OCI-LY3 (cell line): Measurements from ENCODE around the gene SYS1.

Experiments used
- H2AFZ ChIP-seq: fragments of 200-600, 300-600 bp; shearing (Covaris generic); 2 replicates; pipeline ENCODE4 v1.6.0; 2014; ENCODE audit warnings: antibody characterized with exemption, low read depth, low read length
- H3K27ac ChIP-seq: fragments of 200-600, 300-600 bp; sonication (generic); 2 replicates; pipeline ENCODE4 v1.5.1; 2014; ENCODE audit warnings: mild to moderate bottlenecking, low read length, moderate library complexity, mixed read lengths
- H3K27me3 ChIP-seq: fragments of 200-600, 300-600 bp; sonication (generic); 2 replicates; pipeline ENCODE4 v1.6.1; 2014; ENCODE audit warnings: low read depth, low read length, mixed read lengths
- H3K36me3 ChIP-seq: fragments of 200-600, 300-600 bp; sonication (generic); replicated peaks from 2 replicates; pipeline ENCODE3; 2014; ENCODE audit warnings: low read depth, low read length, mixed read lengths
- H3K4me1 ChIP-seq: fragments of 300-600, 200-600 bp; sonication (generic); 2 replicates; pipeline ENCODE4 v1.6.1; 2014; ENCODE audit warnings: low read length, mixed read lengths
- H3K4me2 ChIP-seq: fragments of 200-600, 300-600 bp; sonication (generic); 2 replicates; pipeline ENCODE4 v1.6.1; 2014; ENCODE audit warnings: low read length, mixed read lengths
- H3K4me3 ChIP-seq: fragments of 300-600, 200-600 bp; sonication (generic); 2 replicates; pipeline ENCODE4 v1.5.1; 2014; ENCODE audit warnings: antibody characterized with exemption, mild to moderate bottlenecking, low read length, moderate library complexity
- H3K79me2 ChIP-seq: fragments of 300-600, 200-600 bp; shearing (Covaris generic); 2 replicates; pipeline ENCODE4 v1.6.1; 2014; ENCODE audit warnings: mild to moderate bottlenecking, low read length, mixed read lengths
- H3K9ac ChIP-seq: fragments of 300-600, 200-600 bp; shearing (Covaris generic); 2 replicates; pipeline ENCODE4 v1.6.0; 2014; ENCODE audit warnings: mild to moderate bottlenecking, low read length, moderate library complexity
- H3K9me3 ChIP-seq: fragments of 200-600, 300-600 bp; shearing (Covaris generic); 2 replicates; pipeline ENCODE4 v1.6.1; 2014; ENCODE audit warnings: low read length, mixed read lengths; ENCODE audit not compliant: insufficient read depth
- H4K20me1 ChIP-seq: fragments of 200-600, 300-600 bp; sonication (generic); 2 replicates; pipeline ENCODE4 v1.6.1; 2016; ENCODE audit warnings: low read length, mixed read lengths; ENCODE audit not compliant: insufficient read depth
- EZH2phosphoT487 ChIP-seq: fragments of 200-600 bp; shearing (Covaris generic); IDR thresholded peaks from 2 replicates; pipeline ENCODE4 v1.6.1; 2018; ENCODE audit warnings: antibody characterized with exemption, mixed run types, low read depth
- TF ChIP-seq, protein P1 (sequence below): fragments of 200-600, 300-600 bp; sonication (generic); IDR thresholded peaks from 2 replicates; pipeline ENCODE4 v1.5.1; 2014; ENCODE audit warnings: antibody characterized with exemption, low read length, low read depth

Gene SYS1

GRCh38 chr20:45399018-45399417 lies 36.1 kb downstream of the SYS1 start:
- Histone ChIP-seq H3K4me1 (no peaks in the 10 kb centered on the region), H3K4me3 (no peak overlapping the region), H3K9ac (no peak overlapping the region), H3K36me3 (peaks cover 12% of the 10 kb centered on the region), H2AFZ (no peak overlapping the region), H3K27me3 (no peaks in the 10 kb centered on the region), H4K20me1 (no peaks in the 10 kb centered on the region), H3K27ac (no peak overlapping the region), H3K9me3 (peaks cover 23% of the 10 kb centered on the region), H3K4me2 (no peak overlapping the region), H3K79me2 (no peaks in the 10 kb centered on the region)
- TF ChIP-seq, protein P1, sequence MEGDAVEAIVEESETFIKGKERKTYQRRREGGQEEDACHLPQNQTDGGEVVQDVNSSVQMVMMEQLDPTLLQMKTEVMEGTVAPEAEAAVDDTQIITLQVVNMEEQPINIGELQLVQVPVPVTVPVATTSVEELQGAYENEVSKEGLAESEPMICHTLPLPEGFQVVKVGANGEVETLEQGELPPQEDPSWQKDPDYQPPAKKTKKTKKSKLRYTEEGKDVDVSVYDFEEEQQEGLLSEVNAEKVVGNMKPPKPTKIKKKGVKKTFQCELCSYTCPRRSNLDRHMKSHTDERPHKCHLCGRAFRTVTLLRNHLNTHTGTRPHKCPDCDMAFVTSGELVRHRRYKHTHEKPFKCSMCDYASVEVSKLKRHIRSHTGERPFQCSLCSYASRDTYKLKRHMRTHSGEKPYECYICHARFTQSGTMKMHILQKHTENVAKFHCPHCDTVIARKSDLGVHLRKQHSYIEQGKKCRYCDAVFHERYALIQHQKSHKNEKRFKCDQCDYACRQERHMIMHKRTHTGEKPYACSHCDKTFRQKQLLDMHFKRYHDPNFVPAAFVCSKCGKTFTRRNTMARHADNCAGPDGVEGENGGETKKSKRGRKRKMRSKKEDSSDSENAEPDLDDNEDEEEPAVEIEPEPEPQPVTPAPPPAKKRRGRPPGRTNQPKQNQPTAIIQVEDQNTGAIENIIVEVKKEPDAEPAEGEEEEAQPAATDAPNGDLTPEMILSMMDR, result no peak
- no peak for TF ChIP-seq EZH2phosphoT487

DNA sequence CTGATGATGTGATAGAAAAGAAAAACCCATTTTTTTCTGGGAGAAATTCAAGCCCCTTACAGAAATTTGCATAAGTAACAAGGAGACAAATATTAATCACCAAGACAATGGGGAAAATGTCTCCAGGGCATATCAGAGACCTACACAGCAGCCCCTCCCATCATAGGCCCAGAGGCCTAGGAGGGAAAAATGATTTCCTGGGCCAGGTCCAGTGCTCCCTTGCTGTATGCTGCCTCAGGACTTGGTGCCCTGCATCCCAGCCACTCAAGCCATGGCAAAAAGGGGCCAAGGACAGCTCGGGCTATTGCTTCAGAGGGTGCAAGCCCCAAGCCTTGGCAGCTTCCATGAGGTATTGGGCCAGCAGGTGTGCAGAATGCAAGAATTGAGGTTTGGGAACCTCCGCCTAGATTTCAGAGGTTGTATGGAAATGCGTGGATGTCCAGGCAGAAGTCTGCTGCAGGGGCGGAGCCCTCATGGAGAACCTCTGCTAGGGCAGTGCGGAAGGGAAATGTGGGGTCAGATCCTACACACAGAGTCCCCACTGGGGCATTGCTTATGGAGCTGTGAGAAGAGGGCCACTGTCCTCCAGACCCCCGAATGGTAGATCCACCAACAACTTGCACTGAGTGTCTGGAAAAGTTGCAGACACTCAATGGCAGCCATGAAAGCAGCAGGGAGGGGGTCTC lies 37.5 kb downstream of the SYS1 start:
- Histone ChIP-seq H2AFZ (no peak overlapping the region), H3K9ac (no peak overlapping the region), H3K36me3 (peaks cover 12% of the 10 kb centered on the region), H3K4me1 (no peaks in the 10 kb centered on the region; the same call in 1 of the 2 replicates), H4K20me1 (no peaks in the 10 kb centered on the region), H3K4me3 (no peak overlapping the region), H3K9me3 (peaks cover 23% of the 10 kb centered on the region), H3K79me2 (no peaks in the 10 kb centered on the region), H3K27me3 (peaks cover 9% of the 10 kb centered on the region; the same call in 1 of the 2 replicates), H3K4me2 (no peak overlapping the region), H3K27ac (no peak overlapping the region)
- TF ChIP-seq, protein P1, result no peak
- no peak for TF ChIP-seq EZH2phosphoT487

GRCh38 chr20:45402946-45403345 lies 40.0 kb downstream of the SYS1 start:
- Histone ChIP-seq H3K27me3 (peaks cover 27% of the 10 kb centered on the region; the same call in 1 of the 2 replicates), H3K4me3 (no peak overlapping the region), H3K79me2 (no peaks in the 10 kb centered on the region), H3K4me2 (no peak overlapping the region), H3K4me1 (no peaks in the 10 kb centered on the region; the same call in 1 of the 2 replicates), H3K9me3 (peaks cover 23% of the 10 kb centered on the region), H3K36me3 (peaks cover 12% of the 10 kb centered on the region), H3K27ac (no peak overlapping the region), H4K20me1 (no peaks in the 10 kb centered on the region), H2AFZ (no peak overlapping the region), H3K9ac (no peak overlapping the region)
- no peak for TF ChIP-seq EZH2phosphoT487
- TF ChIP-seq, protein P1, result no peak

- no peak overlapping the region for H3K9ac ChIP-seq
- H4K20me1 ChIP-seq, result no peaks in the 10 kb centered on the region
- H2AFZ ChIP-seq, result no peak overlapping the region
- peaks cover 23% of the 10 kb centered on the region for H3K9me3 ChIP-seq
- TF ChIP-seq, protein P1, result no peak
- no peak for TF ChIP-seq EZH2phosphoT487
- peaks cover 5% of the 10 kb centered on the region; the same call in 1 of the 2 replicates for H3K4me1 ChIP-seq
- no peak overlapping the region for H3K27ac ChIP-seq
- peaks cover 27% of the 10 kb centered on the region; the same call in 1 of the 2 replicates for H3K27me3 ChIP-seq
- no peak overlapping the region for H3K4me3 ChIP-seq
- peaks cover 12% of the 10 kb centered on the region for H3K36me3 ChIP-seq
- H3K79me2 ChIP-seq, result no peaks in the 10 kb centered on the region
- no peak overlapping the region for H3K4me2 ChIP-seq
Measured at GRCh38 chr20:45404438-45404837, 41.5 kb downstream of the SYS1 start.
